Right lobe of liver (tissue), 4 donors: Measurements from ENCODE around the gene SP7.

Source experiments
- POLR2A ChIP-seq: fragments of 450-650 bp; IDR thresholded peaks from one replicate; pipeline ENCODE4 v1.6.1; 2017; ENCODE audit warnings: antibody characterized with exemption, mild to moderate bottlenecking
- TF ChIP-seq, protein P1 (sequence below), 4 donors: fragments of 200-600 bp in 3 of 4; fragments of 450-650 bp in 1 of 4; IDR thresholded peaks; one replicate each; pipeline versions ENCODE4 v1.5.1 to v1.8.0; 2016 to 2022; ENCODE audit warnings: antibody characterized with exemption in 4 of 4, mild to moderate bottlenecking in 2 of 4
- donor health status: DM: no; HTN: no; CAD: no.
- donor health status: DM: no; HTN: no; CAD: no.
- donor health status: DM: no; HTN: yes; CAD: no.

GRCh38 chr12:53279888-53280498, 56.2 kb downstream of the SP7 start:
- TF ChIP-seq, protein P1, sequence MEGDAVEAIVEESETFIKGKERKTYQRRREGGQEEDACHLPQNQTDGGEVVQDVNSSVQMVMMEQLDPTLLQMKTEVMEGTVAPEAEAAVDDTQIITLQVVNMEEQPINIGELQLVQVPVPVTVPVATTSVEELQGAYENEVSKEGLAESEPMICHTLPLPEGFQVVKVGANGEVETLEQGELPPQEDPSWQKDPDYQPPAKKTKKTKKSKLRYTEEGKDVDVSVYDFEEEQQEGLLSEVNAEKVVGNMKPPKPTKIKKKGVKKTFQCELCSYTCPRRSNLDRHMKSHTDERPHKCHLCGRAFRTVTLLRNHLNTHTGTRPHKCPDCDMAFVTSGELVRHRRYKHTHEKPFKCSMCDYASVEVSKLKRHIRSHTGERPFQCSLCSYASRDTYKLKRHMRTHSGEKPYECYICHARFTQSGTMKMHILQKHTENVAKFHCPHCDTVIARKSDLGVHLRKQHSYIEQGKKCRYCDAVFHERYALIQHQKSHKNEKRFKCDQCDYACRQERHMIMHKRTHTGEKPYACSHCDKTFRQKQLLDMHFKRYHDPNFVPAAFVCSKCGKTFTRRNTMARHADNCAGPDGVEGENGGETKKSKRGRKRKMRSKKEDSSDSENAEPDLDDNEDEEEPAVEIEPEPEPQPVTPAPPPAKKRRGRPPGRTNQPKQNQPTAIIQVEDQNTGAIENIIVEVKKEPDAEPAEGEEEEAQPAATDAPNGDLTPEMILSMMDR (IDR thresholded peaks at IDR 0.05) = no peak
- no peak for TF ChIP-seq POLR2A
